COR-L47 (cell line): Measurements from ENCODE around the gene PHF20.
"Not testable (repeated sequence)": the region's sequence is repeated elsewhere in the genome, so short reads cannot be mapped to it uniquely, and the experiment has no call there.

Source experiments
- DNase-seq: peaks from one replicate; lab custom pipeline; 2025; lab: John Stamatoyannopoulos, UW

Gene PHF20

DNA sequence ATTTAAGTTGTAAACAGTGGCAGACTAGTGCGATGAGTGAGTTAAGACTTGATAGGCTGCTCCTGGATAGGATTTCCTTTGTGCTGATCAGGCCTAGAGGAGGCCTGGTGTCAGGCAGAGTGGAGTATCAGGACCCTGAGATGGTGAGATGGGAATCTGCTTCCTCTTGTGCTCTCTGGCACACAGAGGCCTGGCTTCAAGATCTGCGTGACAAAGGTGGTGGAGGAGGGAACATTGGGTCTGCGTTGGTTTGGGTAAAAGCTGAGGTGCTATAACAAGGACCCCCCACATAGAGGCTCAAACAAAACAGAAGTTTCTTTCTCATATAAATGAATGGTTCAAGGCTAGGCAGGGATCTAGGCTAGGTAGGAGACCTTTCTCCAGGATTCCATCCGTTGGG lies 162.2 kb downstream of the PHF20 start:
- DNase-seq, result no peak

DNA sequence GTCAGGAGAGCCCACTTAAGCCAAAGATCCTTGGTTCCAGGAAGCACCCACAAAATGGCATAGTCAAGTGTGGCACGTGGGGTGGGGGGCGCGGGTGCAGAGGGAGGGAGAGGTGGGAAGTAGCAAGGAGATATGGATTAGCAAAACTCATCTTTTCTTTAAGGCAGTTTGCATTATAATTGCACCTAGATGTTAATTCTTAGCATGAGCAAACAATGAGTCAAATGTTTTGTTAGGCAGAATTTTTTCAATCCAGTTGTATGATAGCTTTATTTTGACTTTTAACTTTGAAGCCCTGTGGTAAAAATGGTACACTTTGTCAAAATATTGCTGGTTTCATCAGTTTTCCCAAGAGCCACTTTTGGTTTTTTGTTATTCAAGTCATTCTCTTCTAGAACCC lies 167.4 kb downstream of the PHF20 start:
- DNase-seq, result no peak

DNA sequence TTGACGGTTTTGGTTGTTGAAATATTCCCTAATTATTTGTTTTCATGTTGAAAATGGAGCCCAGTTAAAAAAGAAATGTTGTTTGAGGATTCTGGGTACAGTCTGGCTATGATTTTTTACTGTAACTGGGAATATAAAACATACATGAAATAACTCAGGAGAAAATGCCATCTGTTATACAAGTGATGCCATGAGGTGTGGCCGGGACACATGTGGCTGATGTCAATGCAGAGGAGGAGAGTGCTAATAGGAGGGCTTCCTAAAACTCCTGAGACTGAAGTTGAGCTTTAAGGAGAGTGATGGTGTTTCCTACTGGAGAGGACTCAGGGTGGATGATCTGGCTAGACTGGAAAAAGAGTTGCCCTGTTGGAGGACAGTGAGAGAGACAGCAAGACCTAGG lies 169.8 kb downstream of the PHF20 start:
- DNase-seq, result no peak

DNA sequence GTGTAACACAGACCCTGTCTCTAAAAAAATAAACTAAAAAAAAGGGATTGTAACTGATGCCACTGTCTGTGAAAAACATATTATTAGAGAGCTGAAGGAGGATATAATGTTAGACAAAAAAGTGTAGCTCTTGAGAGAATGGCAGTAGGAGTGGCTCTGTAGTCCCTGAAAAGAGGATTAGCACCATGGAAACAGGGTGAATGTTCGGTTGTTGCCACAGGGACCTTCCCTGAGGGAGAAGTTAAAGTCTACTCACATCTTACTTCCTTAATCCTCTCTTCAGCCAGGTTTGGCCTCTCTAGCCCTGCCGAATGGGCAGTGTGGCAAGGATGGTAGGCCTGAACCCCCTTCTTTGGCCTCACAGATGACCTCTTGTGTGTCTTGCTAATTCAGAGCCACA lies 170.4 kb downstream of the PHF20 start:
- no peak for DNase-seq

DNA sequence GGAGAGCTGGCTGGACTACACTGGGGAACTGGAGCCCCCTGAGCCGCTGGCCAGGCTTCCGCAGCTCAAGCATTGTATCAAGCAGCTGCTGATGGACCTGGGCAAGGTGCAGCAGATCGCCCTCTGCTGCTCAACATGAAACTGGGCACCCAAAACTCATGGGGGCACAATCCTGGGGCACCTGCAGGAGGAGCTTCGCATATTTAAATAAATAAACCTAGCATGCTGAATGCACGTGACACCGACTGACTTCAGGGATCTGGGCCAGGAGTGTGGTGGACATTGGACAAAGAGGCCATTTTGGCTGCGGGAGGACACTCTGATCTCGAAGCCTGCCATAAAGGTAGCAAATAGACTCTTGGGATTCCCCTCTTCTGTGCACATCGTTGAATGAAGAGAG lies 175.7 kb downstream of the PHF20 start:
- peak; percentile 18 for DNase-seq

DNA sequence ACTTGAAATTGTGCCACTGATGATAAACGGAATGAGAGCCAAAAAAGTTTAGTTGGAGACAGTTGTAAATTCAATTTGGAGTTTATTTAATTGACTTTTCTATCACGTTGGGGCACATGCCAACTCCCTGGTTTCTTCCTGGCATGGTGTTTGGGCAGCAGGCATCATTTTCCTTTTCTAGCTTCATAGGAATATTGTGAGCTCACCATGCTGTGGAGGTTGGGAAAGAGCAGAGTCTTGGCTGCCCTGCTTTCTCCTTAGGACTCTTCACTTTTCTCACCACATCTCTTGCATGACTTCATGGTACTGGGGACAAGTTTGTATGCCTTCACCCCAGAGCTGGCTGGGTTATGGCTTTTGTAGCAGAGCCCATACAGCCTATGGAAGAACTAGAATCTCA lies 176.1 kb downstream of the PHF20 start:
- no peak for DNase-seq

DNA sequence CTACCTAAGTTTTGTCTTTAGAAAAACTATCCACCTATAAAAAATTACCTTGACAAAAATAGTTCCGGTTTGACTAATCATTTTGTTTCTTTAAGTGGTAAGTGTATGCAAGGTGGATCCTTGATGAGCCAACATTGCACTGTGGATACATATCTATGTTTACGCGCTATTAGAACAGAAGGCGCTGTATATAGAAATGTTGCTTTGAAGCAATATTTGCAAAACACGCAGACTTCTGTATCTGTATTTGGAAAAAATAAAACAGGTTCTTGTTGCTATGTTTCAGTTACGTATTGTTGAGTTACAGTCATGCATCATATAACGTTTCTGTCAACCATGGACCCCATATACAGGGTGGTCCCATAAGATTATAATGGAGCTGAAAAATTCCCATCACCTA lies 178.3 kb downstream of the PHF20 start:
- no peak for DNase-seq

DNA sequence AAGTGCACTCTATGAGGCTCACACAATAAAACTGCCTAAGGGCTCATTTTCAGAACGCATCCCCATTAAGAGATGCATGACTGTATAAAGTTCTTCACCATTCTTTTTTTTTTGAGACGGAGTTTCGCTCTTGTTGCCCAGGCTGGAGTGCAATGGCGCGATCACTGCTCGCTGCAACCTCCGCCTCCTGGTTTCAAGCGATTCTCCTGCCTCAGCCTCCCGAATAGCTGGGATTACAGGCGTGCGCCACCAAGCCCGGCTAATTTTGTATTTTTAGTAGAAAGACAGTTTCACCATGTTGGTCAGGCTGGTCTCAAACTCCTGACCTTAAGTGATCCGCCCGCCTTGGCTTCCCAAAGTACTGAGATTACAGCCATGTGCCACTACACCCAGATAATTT lies 180.3 kb downstream of the PHF20 start:
- not testable (repeated sequence) for DNase-seq

DNA sequence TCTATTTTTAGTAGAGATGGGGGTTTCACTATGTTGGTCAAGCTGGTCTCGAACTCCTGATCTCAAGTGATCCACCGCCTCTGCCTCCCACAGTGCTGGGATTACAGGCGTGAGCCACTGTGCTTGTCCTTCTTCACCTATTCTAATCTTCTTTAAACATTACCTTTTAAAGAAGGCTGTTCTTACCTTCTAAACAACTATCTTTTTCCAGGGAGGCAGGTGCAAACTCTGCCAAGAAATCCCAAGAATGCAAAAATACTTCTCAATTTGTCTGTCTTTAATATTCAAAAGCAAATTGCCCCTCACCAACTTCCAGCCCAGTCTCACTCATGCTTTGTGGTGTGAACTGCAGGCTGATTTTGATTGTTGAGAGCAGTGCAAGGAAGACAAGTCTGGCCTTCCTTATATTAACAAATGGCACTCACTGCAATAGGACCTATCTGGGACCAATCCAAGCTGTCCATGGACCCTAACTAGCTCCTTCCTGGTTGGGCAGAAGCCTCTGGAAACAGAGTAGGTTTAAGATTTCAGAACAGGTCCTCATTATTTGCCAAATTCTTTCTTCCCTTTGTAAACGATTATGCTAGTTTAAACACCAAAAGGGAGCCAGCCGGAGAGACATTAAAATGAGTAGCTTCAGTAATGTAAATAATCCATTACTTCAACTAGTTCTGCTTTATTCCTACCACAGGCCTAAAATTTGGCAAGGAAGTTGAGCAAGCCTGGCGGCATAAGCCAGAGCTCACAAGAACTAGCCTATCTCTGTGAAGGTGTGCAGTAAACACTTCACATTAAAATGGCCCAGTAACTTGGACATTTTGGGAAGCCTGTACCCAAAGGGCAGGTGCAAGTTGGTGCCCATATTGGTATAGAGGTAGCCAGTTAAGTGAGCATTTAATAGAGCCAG lies 180.9 kb downstream of the PHF20 start:
- DNase-seq, result no peak

DNA sequence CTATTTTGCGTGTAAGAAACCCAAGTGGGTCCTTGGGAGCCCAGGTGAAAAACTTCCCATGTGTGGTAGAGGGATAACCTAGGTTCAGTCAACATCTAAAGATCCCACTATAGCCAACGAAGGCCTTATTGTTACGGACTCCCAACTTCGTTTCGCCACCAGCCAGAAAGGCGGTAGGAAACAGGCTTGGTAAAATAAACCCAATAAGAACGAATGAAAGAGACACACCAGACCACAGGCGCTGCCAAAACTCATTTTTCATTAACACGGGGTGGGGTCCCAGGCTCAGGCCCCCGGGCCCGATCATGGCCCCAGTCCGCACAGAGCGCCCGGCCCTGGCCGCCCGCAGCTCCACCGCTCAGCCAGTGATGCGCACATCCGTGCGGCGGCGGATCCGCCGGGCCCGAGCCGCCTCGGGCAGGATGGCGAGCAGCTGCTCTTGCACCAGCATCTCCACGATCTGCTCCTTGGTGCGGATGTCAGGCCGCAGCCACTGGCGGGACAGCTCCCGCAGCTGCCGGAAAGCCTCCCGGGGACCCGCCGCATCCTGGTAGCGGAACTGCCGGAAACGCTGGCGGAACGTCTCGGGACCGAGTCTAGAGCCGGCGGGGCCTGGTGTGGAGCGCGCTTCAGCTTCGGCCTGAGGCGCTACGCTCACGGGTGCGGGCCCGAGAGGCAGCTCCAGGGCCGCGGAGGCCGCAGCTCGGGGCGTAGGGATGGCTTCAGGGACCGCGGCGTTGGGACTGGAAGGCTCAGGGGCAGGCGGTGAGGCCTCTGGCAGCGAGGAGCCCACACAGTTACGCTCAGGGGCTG lies 181.8 kb downstream of the PHF20 start:
- peak; percentile 16 for DNase-seq

DNA sequence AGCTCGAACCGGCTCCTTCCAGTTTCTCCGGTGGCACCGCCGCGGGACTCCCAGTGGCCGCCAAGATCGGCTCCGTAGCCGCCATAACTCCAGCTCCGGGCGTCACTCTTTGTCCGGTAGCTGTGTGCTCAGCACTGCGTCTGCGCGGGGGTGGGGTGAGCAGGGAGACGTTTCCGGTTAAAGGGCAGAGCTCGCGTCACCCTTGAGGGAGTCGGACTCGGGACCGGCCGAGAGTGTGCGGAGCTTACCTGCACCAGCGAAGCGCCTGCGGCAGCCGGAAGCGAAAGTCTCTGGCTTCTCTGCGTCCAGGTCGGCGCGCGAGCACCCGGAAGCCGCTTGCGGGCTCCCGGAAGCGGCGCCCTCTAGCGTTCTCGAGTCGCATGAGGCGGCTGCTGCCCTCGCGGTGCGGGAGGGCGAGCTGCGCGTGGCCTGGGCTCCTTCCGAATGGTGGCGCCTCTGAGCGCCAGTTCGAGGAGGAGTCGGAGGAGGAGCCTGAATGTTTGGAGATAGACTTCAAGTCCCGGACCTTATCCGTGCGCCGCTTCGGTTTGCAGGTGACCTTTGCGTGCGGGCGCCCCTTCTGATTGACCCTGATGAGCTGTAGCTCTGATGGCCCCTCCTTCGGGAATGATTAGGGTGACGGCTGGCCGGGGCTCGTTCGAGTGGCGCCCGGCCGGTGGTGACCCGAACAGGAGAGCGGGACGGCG lies 182.5 kb downstream of the PHF20 start, which contains the start of gene SCAND1:
Gene SCAND1 (minus strand): TSS at position 303 of the 707 bp plus-strand sequence. CDS start 218 bp downstream, at position 85.
- peak; percentile 97 for DNase-seq

DNA sequence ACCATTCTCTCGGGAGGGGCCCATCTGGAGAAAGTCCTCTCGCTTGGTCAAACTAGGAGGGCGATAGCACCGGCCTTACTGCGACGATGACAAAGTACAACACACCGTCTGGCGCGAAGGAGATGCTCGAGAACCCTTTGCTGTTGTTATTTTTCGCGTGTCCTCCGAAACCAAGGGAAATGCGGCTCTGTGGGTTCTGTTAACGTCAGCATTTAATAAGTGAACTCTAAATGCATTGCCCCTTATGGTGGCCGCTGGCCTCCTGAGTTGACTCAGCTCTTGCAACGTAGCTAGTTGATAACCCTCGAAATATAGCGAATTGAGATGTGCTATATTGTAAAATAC lies 183.1 kb downstream of the PHF20 start:
- DNase-seq, result no peak

DNA sequence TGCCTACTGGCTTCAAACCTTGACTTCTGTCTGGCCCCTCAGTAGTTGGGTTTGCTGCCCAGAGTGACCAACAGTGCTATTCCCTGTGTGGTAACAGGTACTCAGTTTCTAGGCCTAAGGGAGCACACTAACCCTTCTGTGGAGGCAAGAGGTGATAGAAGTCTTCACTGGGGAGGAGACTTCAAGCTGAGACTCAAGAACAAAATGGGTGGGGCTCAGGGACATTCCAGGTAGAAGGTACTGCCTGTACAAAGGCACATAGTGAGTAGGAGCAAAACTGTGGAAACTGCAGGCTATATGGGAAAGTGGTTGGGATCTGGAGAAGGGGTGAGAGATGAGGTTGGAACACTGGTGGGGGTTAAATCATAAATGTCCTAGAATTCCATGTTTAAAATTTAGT lies 184.8 kb downstream of the PHF20 start:
- DNase-seq, result no peak

DNA sequence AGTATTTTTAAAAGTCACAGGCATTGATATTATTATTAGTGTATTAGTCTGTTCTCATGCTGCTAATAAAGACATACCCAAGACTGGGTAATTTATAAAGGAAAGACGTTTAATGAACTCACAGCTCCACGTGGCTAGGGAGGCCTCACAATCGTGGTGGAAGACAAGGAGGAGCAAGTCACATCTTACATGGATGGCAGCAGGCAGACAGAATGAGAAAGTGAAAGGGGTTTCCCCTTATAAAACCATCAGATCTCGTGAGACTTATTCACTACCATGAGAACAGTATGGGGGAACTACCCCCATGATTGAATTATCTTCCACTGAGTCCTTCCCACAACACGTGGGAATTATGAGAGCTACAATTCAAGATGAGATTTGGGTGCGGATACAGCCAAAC lies 187.5 kb downstream of the PHF20 start:
- DNase-seq, result not testable (repeated sequence)

DNA sequence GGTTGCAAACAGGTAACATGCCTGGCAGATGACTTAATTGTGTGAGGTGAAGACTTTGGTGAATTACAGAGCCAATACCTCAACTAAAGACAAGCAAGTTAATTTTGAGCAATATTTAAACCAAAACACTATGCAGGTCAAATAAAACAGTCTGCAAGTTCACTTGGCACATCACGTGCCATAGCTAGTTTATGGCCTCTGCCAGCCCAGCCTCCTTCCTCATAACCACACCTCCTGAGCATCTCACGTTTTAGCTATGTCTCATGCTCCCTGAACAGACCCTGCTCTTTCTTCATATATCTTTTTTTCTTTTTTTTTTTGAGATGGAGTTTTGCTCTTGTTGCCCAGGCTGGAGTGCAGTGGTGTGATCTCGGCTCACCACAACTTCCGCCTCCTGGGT lies 192.1 kb downstream of the PHF20 start:
- no peak for DNase-seq

DNA sequence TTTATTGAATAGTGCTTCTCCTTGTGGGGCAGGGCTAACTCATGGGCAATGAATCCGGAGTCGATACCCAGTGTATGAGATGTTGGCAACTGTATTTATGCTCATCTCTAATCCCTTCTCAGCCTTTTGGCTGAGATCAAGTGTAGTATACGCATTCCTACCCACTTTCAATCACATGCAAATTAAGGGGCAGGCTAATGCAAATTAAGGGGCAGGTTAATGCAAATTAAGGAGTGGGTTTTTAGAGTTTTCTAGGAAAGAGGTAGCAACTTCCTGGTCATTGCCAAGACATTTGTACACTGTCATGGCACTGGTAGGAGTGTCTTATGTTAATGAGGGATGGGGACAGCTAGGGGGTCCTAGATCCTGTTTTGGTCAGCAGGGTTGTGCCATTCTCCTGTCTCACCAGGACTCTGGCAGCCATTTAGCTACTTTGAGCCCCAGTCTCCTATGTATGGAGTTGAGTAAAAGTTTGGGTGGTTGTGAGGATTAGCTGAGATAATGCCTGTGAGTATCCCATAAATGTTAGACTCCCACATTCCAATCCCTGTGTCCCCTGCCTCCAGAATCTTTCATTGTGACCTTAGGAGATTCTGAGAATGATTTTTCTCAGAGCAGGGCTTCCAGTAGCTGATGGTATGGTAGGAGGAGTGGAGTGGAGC lies 196.3 kb downstream of the PHF20 start, which contains the start of gene CNBD2:
Gene CNBD2 (plus strand): TSS at position 612 of the 662 bp plus-strand sequence. CDS start 173 bp downstream, outside the sequence.
- DNase-seq, result no peak

DNA sequence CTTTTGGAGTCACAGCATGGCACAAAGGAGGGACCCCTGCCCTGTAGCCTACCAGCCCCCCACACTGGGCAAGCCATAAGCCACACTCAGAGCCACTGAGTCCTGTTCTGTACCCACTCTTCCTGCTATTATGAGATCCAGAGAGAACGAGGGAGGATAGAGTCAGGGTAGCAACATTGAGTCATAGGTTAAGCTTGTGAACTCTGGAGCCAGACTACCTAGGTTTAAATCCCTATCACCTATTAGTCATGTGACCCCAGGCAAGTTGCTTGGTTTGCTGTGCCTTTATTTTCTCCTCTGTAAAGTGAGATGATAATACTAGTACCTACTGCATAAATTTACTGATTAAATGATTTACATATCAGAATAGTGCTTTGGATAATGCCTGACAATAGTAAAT lies 197.1 kb downstream of the PHF20 start:
- DNase-seq, result no peak

DNA sequence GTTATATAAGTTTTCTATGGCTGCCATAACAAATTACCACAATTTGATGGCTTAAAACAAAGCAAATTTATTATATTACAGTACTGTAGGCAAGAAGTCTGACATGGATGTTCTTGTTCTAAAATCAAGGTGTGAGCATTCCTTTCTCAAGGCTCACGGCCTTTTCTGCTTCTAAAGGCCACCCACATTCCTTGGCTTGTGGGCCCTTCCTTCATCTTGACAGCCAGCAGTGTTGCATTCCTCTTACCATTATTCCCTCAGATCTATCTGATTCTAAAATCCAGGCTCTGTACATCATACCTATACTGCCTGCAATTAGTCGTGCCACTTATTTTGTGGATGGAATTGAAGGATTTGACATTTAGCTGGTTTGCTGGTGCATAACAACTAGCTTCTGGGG lies 200.2 kb downstream of the PHF20 start:
- DNase-seq, result no peak

DNA sequence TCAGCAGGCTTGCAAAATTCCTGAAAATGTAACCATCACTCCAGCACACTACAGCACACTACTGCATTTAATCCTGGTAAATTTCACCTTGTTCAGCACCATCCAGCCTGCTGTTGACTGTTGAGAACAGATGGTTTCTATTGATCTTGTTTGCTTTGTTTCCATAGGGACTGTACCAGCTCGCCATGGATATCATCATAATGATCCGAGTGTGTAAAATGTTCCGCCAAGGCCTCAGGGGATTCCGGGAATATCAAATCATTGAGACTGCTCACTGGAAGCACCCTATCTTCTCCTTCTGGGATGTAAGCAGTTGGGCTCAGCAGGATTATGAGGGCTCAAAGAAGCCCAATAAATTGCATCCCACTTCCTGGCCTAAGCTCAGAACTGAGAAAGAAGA lies 200.6 kb downstream of the PHF20 start:
- no peak for DNase-seq

DNA sequence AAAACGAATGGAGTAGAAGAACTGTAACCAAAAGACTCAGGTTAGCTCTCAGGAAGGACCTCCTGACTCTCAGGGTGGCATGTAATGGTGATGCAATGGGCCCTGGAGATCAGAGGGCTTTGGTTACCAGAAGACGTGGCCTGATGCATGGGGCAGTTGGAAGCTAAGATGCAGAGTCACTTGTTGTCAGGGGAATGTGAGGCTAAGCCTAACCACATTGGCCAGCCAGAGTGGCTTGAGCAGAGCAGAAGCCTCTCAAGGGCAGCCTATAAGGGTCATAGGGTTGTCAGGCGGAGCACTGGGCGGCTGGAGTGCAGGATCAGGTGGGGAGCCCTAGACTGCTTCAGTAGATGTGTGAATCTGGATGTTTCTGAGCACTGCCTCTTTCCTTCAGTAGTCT lies 202.4 kb downstream of the PHF20 start:
- DNase-seq, result no peak

DNA sequence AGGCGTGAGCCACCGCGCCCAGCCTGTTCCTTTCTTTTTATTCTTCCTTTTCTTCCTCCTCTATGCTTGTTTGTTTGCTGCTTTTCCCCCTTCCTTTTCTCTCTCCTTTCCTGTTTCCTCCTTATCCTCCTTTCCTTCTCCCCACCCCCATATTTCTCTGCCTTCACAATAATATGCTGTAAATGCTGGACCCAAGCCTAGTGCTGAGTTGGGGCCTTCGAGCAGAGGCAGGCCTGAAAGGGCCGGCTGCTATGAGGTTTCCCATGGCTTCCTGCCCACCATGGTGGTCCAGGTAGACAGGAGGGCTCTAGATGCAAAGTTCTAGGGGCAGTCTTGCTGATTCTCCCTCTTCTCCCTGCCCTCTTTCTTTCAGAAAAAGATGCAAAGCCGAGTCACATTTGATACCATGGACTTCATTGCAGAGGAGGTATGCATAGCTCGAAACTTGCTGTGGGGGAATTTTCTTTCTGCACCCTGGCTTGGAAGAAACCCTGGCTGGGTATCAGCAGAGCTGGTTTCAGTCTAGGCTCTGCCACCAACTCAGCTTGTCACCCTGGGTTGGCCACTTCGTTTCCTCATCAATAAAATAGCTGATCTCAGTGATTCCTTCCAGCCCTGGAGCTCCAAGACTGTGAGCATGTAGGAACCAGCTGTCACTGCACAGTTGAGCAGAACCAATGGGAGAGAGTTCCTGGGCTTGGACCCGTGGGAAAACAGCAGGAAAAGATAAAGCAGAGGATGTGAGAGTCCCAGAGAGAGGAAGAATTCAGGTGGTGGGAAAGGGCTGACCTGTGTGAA lies 204.0 kb downstream of the PHF20 start:
- no peak for DNase-seq
